Keratinocyte (primary cell): ENCODE results near the gene ZNF786. TPM values are rescaled to one million over a fixed set of nuclear protein-coding genes. Genes with fewer than 3 reads are reported as not detected.
"Not testable (repeated sequence)": the region's sequence is repeated elsewhere in the genome, so short reads cannot be mapped to it uniquely, and the experiment has no call there.

Source experiments
- DNase-seq: peaks from one replicate; pipeline ENCODE4 v3.0.0-alpha.2; 2011; ENCODE audit warnings: low read depth, missing footprints, low spot score
- FAIRE-seq: peaks from 2 replicates; lab custom pipeline; 2011; peaks lifted over from hg19 to GRCh38; lab: Jason Lieb, UNC
- H2AFZ ChIP-seq: 2 replicates; pipeline ENCODE4 v1.6.0; 2012; ENCODE audit warnings: low read length, control low read depth, inconsistent platforms; ENCODE audit not compliant: control insufficient read depth
- H3K27ac ChIP-seq: 2 replicates; pipeline ENCODE4 v1.5.1; 2011; ENCODE audit warnings: low read length; ENCODE audit not compliant: control insufficient read depth, insufficient read depth
- H3K27me3 ChIP-seq: 3 replicates; pipeline ENCODE4 v1.6.0; 2011; ENCODE audit warnings: low read length; ENCODE audit not compliant: control insufficient read depth, insufficient read depth; ENCODE audit errors: extremely low read depth
- H3K36me3 ChIP-seq, 2 experiments: 2 replicates in 1 of 2; 3 replicates in 1 of 2; pipeline ENCODE4 v1.5.1; 2011; ENCODE audit warnings: low read length in 2 of 2, mild to moderate bottlenecking in 1 of 2; ENCODE audit not compliant: control insufficient read depth in 2 of 2, insufficient read depth in 2 of 2; ENCODE audit errors: extremely low read depth in 1 of 2
- H3K4me1 ChIP-seq: 3 replicates; pipeline ENCODE4 v1.5.1; 2011; ENCODE audit warnings: low read length; ENCODE audit not compliant: control insufficient read depth, insufficient read depth; ENCODE audit errors: extremely low read depth
- H3K4me2 ChIP-seq: 3 replicates; pipeline ENCODE4 v1.6.0; 2011; ENCODE audit warnings: low read depth, low read length; ENCODE audit not compliant: control insufficient read depth, insufficient read depth; ENCODE audit errors: extremely low read depth
- H3K4me3 ChIP-seq, 3 experiments: fragments of 200-600 bp in 1 of 3; sonication (generic) in 1 of 3; 2 replicates in 2 of 3; 3 replicates in 1 of 3; pipeline ENCODE4 v1.5.1; 2011 to 2016; ENCODE audit warnings: low read length in 3 of 3, mild to moderate bottlenecking in 3 of 3, control low read depth in 2 of 3, inconsistent platforms in 1 of 3, low read depth in 1 of 3, mixed read lengths in 1 of 3, mixed run types in 1 of 3, moderate library complexity in 1 of 3; ENCODE audit not compliant: control insufficient read depth in 2 of 3, insufficient read depth in 2 of 3; ENCODE audit errors: extremely low read depth in 1 of 3
- H3K79me2 ChIP-seq: 2 replicates; pipeline ENCODE4 v1.6.0; 2012; ENCODE audit warnings: low read length; ENCODE audit not compliant: control insufficient read depth, insufficient read depth
- H3K9ac ChIP-seq: 3 replicates; pipeline ENCODE4 v1.6.0; 2011; ENCODE audit warnings: low read length; ENCODE audit not compliant: control insufficient read depth, insufficient read depth; ENCODE audit errors: extremely low read depth
- H3K9me1 ChIP-seq: 3 replicates; pipeline ENCODE4 v1.6.0; 2011; ENCODE audit warnings: low read length; ENCODE audit not compliant: control insufficient read depth, insufficient read depth; ENCODE audit errors: extremely low read depth
- H3K9me3 ChIP-seq: 2 replicates; pipeline ENCODE4 v1.5.1; 2012; ENCODE audit warnings: low read depth, low read length; ENCODE audit not compliant: control insufficient read depth
- H4K20me1 ChIP-seq: 3 replicates; pipeline ENCODE4 v1.6.0; 2011; ENCODE audit warnings: low read length; ENCODE audit not compliant: control insufficient read depth, insufficient read depth; ENCODE audit errors: extremely low read depth
- EZH2 ChIP-seq: IDR thresholded peaks from one replicate; pipeline ENCODE4 v1.6.1; 2012; ENCODE audit warnings: inconsistent platforms, mild to moderate bottlenecking, low read length, moderate library complexity
- dilution Hi-C: fragments of 300-500 bp; cut with MboI; formaldehyde crosslinking; loops from one replicate; pipeline ENCODE4 v1.7.0; 2020; ENCODE audit warnings: low sequenced_read_pairs; ENCODE audit not compliant: extremely low pct_ligation_motif_present
- polyA plus RNA-seq, 5 experiments: library from polyadenylated mRNA; depleted of rRNA in 3 of 5; stranded (reverse) in 3 of 5; stranded (forward) in 1 of 5; unstranded in 1 of 5; fragments of >200 nt; gene quantifications; 1 replicate in 1 of 5; 2 replicates in 3 of 5; 3 replicates in 1 of 5; pipeline versions ENCODE4 v1.2.1 to v1.2.3, GENCODE V29; 2011 to 2012; ENCODE audit warnings: missing spikeins in 2 of 5, low read depth in 1 of 5, low replicate concordance in 1 of 5
- TF ChIP-seq, protein P1 (sequence below), 3 experiments: IDR thresholded peaks in 1 of 3; conservative IDR thresholded peaks in 1 of 3; optimal IDR thresholded peaks in 1 of 3; 2 replicates in 2 of 3; 3 replicates in 1 of 3; pipeline versions ENCODE3 to v1.5.1; 2011; ENCODE audit warnings: low read length in 3 of 3, mild to moderate bottlenecking in 3 of 3, moderate library complexity in 2 of 3, control low read depth in 1 of 3, inconsistent platforms in 1 of 3; ENCODE audit not compliant: insufficient read depth in 2 of 3; ENCODE audit errors: extremely low read depth in 1 of 3

The ZNF786 gene
- polyA plus RNA-seq, 1 donor (not counting 4 experiments of a cell fraction or from before 2014, with no cell fraction given) = 2.8 TPM

DNA sequence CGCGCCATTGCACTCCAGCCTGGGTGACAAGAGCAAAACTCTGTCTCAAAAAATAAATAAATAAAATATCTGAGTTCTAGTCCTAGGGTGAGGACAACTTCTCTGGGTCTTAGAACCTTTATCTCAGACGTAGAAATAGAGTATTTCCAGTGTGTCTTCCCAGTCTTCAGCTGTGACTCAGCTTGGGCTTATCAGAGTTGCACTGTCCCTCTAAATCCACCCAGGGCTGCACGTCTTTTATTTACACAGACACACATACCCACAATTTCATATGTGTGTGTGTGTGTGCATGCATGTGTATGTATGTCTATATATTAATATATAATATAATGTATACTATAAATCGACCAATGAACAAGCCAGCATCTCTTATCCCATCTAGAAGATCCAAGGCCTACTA lies 49.2 kb downstream of the ZNF786 start:
- Histone ChIP-seq H3K4me3 (no peak overlapping the region), H3K4me2 (no peak overlapping the region), H3K27ac (no peak overlapping the region), H3K9me3 (peaks cover 2% of the 10 kb centered on the region), H3K9me1 (no peaks in the 10 kb centered on the region), H3K27me3 (no peaks in the 10 kb centered on the region), H3K79me2 (no peaks in the 10 kb centered on the region), H3K4me1 (no peaks in the 10 kb centered on the region), H3K9ac (no peak overlapping the region), H2AFZ (no peak overlapping the region), H4K20me1 (no peaks in the 10 kb centered on the region), H3K36me3 (no peaks in the 10 kb centered on the region)
- FAIRE-seq (no peak), DNase-seq (no peak)
- dilution Hi-C loops = no loop called here
- TF ChIP-seq EZH2 = no peak
- TF ChIP-seq, protein P1, sequence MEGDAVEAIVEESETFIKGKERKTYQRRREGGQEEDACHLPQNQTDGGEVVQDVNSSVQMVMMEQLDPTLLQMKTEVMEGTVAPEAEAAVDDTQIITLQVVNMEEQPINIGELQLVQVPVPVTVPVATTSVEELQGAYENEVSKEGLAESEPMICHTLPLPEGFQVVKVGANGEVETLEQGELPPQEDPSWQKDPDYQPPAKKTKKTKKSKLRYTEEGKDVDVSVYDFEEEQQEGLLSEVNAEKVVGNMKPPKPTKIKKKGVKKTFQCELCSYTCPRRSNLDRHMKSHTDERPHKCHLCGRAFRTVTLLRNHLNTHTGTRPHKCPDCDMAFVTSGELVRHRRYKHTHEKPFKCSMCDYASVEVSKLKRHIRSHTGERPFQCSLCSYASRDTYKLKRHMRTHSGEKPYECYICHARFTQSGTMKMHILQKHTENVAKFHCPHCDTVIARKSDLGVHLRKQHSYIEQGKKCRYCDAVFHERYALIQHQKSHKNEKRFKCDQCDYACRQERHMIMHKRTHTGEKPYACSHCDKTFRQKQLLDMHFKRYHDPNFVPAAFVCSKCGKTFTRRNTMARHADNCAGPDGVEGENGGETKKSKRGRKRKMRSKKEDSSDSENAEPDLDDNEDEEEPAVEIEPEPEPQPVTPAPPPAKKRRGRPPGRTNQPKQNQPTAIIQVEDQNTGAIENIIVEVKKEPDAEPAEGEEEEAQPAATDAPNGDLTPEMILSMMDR (optimal IDR thresholded peaks at IDR 0.05 in 1 of 3, IDR thresholded peaks at IDR 0.05 in 1 of 3, conservative IDR thresholded peaks at IDR 0.05 in 1 of 3; ENCODE audit: extremely low read depth in 1 of 3, insufficient read depth in 2 of 3, low read length in 3 of 3) = no peak

DNA sequence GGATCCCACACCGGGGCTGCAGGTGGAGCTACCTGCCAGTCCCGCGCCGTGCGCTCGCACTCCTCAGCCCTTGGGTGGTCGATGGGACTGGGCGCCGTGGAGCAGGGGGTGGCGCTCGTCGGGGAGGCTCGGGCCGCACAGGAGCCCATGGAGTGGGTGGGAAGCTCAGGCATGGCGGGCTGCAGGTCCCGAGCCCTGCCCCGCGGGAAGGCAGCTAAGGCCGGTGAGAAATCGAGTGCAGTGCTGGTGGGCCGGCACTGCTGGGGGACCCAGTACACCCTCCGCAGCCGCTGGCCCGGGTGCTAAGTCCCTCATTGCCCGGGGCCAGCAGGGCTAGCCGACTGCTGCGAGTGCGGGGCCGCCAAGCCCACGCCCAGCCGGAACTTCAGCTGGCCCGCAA lies 51.9 kb downstream of the ZNF786 start:
- H3K9me3 ChIP-seq, H3K9me1 ChIP-seq, H3K4me1 ChIP-seq, H3K4me3 ChIP-seq, H3K27ac ChIP-seq, H3K79me2 ChIP-seq, H2AFZ ChIP-seq, H4K20me1 ChIP-seq, H3K36me3 ChIP-seq, H3K4me2 ChIP-seq, DNase-seq, H3K27me3 ChIP-seq, FAIRE-seq, H3K9ac ChIP-seq, dilution Hi-C loops: not testable (repeated sequence)

DNA sequence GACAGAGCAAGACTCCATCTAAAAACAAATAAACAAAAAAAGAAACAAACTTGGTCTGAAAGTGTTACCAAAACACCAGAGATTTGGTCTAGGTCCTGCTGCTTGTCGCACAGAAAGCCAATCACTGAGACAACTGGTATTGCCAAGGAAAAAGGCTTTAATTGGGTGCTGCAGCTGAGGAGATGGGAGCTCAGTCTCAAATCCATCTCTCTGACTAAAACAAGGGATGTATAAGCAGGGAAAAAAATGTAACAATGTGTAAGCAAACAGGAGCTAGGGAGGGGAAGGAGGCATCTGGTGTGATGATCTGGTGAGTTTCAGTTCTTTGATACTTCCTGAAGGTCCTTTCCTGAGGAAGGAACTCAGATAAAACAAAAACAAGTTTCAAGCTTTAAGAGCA lies 53.8 kb downstream of the ZNF786 start:
- DNase-seq (no peak), FAIRE-seq (no peak)
- no peak overlapping the region for H3K4me2 ChIP-seq
- peaks cover 2% of the 10 kb centered on the region for H3K9me3 ChIP-seq
- H3K27me3 ChIP-seq = no peaks in the 10 kb centered on the region
- H2AFZ ChIP-seq = no peak overlapping the region
- no peaks in the 10 kb centered on the region for H4K20me1 ChIP-seq
- dilution Hi-C loops = no loop called here
- H3K9ac ChIP-seq = no peak overlapping the region
- H3K9me1 ChIP-seq = no peaks in the 10 kb centered on the region
- no peaks in the 10 kb centered on the region for H3K79me2 ChIP-seq
- no peaks in the 10 kb centered on the region for H3K4me1 ChIP-seq
- no peak overlapping the region for H3K27ac ChIP-seq
- no peaks in the 10 kb centered on the region for H3K36me3 ChIP-seq
- H3K4me3 ChIP-seq = no peak overlapping the region
- TF ChIP-seq EZH2 = no peak
- TF ChIP-seq, protein P1 (optimal IDR thresholded peaks at IDR 0.05 in 1 of 3, IDR thresholded peaks at IDR 0.05 in 1 of 3, conservative IDR thresholded peaks at IDR 0.05 in 1 of 3; ENCODE audit: extremely low read depth in 1 of 3, insufficient read depth in 2 of 3, low read length in 3 of 3) = no peak
